ENCODE measurements around the gene CAB39.
A peak's percentile ranks its signal among the peaks of the same experiment; 100 is the strongest.

Gene CAB39

DNA sequence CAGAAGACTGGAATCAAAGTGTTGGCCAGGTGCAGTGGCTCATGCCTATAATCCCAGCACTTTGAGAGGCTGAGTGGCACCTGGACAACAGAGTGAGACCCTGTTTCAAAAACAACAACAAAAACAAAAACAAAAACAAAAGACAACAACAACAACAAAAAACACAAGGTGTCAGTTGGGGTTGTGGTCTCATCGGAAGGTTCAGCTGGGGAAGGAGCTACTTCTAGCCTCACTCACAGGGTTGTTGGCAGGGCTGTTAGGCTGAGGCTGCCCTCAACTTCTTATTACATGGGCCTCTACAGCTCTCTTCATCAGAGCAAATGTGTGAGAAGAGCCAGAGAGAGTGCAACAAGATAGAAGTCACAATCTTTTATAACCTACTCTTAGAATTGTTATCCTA, 34.6 kb upstream of the CAB39 start:
- H3K27me3 ChIP-seq (ENCODE audit: insufficient read depth, low read depth, severe bottlenecking) = no peaks in the 10 kb centered on the region
- no peak for DNase-seq
- no peaks in the 10 kb centered on the region for H3K9me3 ChIP-seq (ENCODE audit: severe bottlenecking)
- no peaks in the 10 kb centered on the region for H3K36me3 ChIP-seq
- TF ChIP-seq, protein P1, sequence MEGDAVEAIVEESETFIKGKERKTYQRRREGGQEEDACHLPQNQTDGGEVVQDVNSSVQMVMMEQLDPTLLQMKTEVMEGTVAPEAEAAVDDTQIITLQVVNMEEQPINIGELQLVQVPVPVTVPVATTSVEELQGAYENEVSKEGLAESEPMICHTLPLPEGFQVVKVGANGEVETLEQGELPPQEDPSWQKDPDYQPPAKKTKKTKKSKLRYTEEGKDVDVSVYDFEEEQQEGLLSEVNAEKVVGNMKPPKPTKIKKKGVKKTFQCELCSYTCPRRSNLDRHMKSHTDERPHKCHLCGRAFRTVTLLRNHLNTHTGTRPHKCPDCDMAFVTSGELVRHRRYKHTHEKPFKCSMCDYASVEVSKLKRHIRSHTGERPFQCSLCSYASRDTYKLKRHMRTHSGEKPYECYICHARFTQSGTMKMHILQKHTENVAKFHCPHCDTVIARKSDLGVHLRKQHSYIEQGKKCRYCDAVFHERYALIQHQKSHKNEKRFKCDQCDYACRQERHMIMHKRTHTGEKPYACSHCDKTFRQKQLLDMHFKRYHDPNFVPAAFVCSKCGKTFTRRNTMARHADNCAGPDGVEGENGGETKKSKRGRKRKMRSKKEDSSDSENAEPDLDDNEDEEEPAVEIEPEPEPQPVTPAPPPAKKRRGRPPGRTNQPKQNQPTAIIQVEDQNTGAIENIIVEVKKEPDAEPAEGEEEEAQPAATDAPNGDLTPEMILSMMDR (IDR thresholded peaks at IDR 0.05; ENCODE audit: low read depth, low read length) = no peak
- no peak overlapping the region for H3K4me3 ChIP-seq (ENCODE audit: low read depth, low read length)
- H3K27ac ChIP-seq = no peak overlapping the region

DNA sequence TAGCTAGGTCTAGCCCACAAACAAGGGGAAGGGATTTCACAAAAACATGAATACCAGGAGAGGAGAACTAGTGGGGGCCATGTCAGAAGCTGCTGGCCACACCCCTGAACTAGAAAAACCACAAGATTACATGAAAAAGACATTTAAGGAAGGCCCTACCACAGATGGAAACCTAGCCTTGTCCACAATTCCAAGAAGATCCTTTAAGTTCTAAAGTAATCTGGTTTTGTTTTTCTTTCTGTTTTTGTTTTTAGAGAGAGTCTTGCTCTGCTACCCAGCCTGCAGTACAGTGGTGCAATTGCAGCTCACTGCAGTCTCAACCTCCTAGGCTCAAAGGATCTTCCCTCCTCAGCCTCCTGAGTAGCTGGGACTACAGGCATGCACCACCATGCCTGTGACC, 34.2 kb upstream of the CAB39 start:
- Histone ChIP-seq H3K27me3 (ENCODE audit: insufficient read depth, low read depth, severe bottlenecking) (no peaks in the 10 kb centered on the region), H3K36me3 (no peaks in the 10 kb centered on the region), H3K9me3 (ENCODE audit: severe bottlenecking) (no peaks in the 10 kb centered on the region), H3K4me3 (ENCODE audit: low read depth, low read length) (no peak overlapping the region), H3K27ac (no peak overlapping the region)
- DNase-seq = no peak
- TF ChIP-seq, protein P1 (IDR thresholded peaks at IDR 0.05; ENCODE audit: low read depth, low read length) = no peak

DNA sequence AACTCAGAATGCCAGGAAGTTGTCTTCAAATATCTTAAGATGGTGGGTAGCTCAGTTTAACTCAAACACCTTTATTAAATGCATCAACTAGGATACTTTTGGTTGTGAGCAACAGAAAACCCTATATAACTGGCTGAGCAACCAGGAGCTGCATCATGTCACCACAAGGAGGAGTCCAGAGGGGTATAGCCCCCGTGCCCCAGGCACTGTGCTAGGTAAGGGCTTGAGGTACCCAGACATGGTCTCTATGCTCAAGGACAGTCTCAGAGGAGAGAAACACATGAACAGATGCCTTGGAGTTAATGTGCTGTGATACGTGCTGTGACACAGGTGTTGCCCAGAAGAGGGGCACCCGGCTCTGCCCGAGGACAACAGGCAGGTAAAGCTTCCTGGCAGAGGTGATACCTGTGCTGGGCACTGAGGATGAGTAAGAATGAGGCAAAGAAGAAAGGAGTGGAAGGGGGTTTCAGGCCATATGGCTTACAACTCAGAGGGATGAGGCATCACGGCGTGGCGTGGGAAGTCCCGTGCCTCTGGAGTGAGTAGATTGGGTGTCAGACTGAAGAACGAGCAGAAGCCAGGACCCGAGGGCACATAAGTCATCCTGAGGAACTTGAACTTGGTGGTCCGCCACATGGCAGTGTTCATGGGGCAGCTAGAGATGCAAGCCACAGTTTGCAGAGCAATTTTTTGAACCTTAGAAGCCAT, 32.0 kb upstream of the CAB39 start:
- no peak for DNase-seq
- H3K27ac ChIP-seq = no peak overlapping the region
- no peaks in the 10 kb centered on the region for H3K27me3 ChIP-seq (ENCODE audit: insufficient read depth, low read depth, severe bottlenecking)
- no peaks in the 10 kb centered on the region for H3K36me3 ChIP-seq
- no peak overlapping the region for H3K4me3 ChIP-seq (ENCODE audit: low read depth, low read length)
- no peaks in the 10 kb centered on the region for H3K9me3 ChIP-seq (ENCODE audit: severe bottlenecking)
- TF ChIP-seq, protein P1 (IDR thresholded peaks at IDR 0.05; ENCODE audit: low read depth, low read length) = 0 out of 2 replicates have a peak, but pooled peaks have one; percentile 7

DNA sequence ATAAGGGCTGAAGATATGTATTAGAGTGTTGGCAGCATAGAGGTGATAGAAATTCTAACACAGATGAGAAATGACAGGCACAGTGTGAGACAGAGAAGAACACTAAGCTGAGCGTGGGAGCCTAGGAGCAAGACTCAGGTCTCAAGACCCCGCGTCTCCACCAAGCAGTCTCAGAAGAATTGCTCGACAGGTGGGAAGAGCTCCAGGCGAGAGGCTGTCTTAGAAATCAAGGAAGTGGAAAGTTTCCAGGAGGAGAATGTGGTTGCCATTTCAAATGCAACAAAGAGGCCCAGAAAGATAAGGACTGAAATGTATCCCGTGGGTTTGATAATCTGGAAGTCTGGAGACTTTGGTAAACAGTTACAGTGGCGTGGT, 31.5 kb upstream of the CAB39 start:
- no peak for DNase-seq
- Histone ChIP-seq H3K27ac (no peak overlapping the region), H3K27me3 (ENCODE audit: insufficient read depth, low read depth, severe bottlenecking) (no peaks in the 10 kb centered on the region), H3K4me3 (ENCODE audit: low read depth, low read length) (no peak overlapping the region), H3K9me3 (ENCODE audit: severe bottlenecking) (no peaks in the 10 kb centered on the region), H3K36me3 (no peaks in the 10 kb centered on the region)
- TF ChIP-seq, protein P1 (IDR thresholded peaks at IDR 0.05; ENCODE audit: low read depth, low read length) = no peak

DNA sequence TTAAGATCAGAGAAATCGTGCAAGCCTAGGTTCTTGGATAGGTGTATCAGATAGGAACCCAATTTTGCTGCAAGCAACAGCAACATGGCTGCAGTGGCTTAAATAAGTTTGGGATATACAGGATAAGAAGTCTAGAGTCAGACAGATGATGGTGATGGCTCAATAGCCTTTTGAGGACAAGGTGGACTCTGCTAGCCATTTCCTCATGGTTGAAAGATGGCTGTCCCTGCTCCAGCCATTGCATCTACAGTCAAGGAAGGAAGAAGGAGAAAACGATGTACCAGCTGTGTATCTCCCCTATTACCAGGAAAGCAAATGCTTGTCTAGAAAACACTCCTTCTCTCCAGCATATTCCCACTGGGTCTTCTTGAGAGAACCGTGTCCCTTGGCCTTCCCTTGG, 30.1 kb upstream of the CAB39 start:
- no peak for DNase-seq
- no peak overlapping the region for H3K27ac ChIP-seq
- H3K27me3 ChIP-seq (ENCODE audit: insufficient read depth, low read depth, severe bottlenecking) = no peaks in the 10 kb centered on the region
- H3K4me3 ChIP-seq (ENCODE audit: low read depth, low read length) = no peak overlapping the region
- H3K36me3 ChIP-seq = no peaks in the 10 kb centered on the region
- H3K9me3 ChIP-seq (ENCODE audit: severe bottlenecking) = no peaks in the 10 kb centered on the region
- TF ChIP-seq, protein P1 (IDR thresholded peaks at IDR 0.05; ENCODE audit: low read depth, low read length) = no peak

Data from WERI-Rb-1 (cell line).